HepG2 (cell line): ENCODE measurements around the gene C11orf54. TPM values are rescaled to one million over a fixed set of nuclear protein-coding genes. Genes with fewer than 3 reads are reported as not detected.
A peak's percentile ranks its signal among the peaks of the same experiment; 100 is the strongest.

Experiments used
- ARNT ChIP-seq: fragments of 450-650 bp; IDR thresholded peaks from 2 replicates; pipeline ENCODE4 v1.6.1; 2017
- ELF3 ChIP-seq: IDR thresholded peaks from 2 replicates; pipeline ENCODE4 v1.6.1; 2016; ENCODE audit warnings: missing genetic modification reagents, missing compliant biosample characterization
- ETV5 ChIP-seq: IDR thresholded peaks from 2 replicates; pipeline ENCODE4 v1.6.1; 2018; ENCODE audit warnings: missing biosample characterization, missing genetic modification reagents, inconsistent platforms, borderline replicate concordance
- FOXO1 ChIP-seq: sonication (generic); formaldehyde crosslinking; IDR thresholded peaks from 2 replicates; pipeline ENCODE4 v1.4.0; 2020; ENCODE audit warnings: missing genetic modification reagents
- NCOA5 ChIP-seq: sonication (generic); formaldehyde crosslinking; IDR thresholded peaks from 2 replicates; pipeline ENCODE4 v1.4.0; 2020; ENCODE audit warnings: missing genetic modification reagents
- NFIC ChIP-seq: IDR thresholded peaks from 2 replicates; pipeline ENCODE4 v1.6.1; 2012; ENCODE audit warnings: mild to moderate bottlenecking, low read length, inconsistent platforms
- PATZ1 ChIP-seq: sonication (generic); formaldehyde crosslinking; IDR thresholded peaks from 2 replicates; pipeline ENCODE4 v1.4.0; 2020; ENCODE audit warnings: missing genetic modification reagents
- SAP130 ChIP-seq: IDR thresholded peaks from 2 replicates; pipeline ENCODE4 v1.6.1; 2016; ENCODE audit warnings: low read depth
- SOX6 ChIP-seq, 2 experiments: fragments of 450-650 bp in 1 of 2; sonication (generic) in 1 of 2; formaldehyde crosslinking in 1 of 2; IDR thresholded peaks; 2 replicates each; pipeline versions ENCODE4 v1.4.0 to v1.6.1; 2017 to 2020; ENCODE audit warnings: antibody characterized with exemption in 1 of 2, mild to moderate bottlenecking in 1 of 2, missing genetic modification reagents in 1 of 2
- SP4 ChIP-seq: sonication (generic); formaldehyde crosslinking; IDR thresholded peaks from 2 replicates; pipeline ENCODE4 v1.8.1; 2023; ENCODE audit warnings: mild to moderate bottlenecking, missing genetic modification reagents
- SRSF1 ChIP-seq: fragments of 200-400 bp; formaldehyde crosslinking; optimal IDR thresholded peaks from 2 replicates; pipeline ENCODE3; 2017; ENCODE audit warnings: mild to moderate bottlenecking, low read depth, low read length, moderate library complexity
- TARDBP ChIP-seq: sonication (generic); formaldehyde crosslinking; IDR thresholded peaks from 2 replicates; pipeline ENCODE4 v1.8.0; 2022; ENCODE audit warnings: mild to moderate bottlenecking, missing genetic modification reagents
- TOE1 ChIP-seq: sonication (generic); formaldehyde crosslinking; IDR thresholded peaks from 2 replicates; pipeline ENCODE4 v1.4.0; 2020; ENCODE audit warnings: mild to moderate bottlenecking, missing genetic modification reagents
- YY1 ChIP-seq: IDR thresholded peaks from 2 replicates; pipeline ENCODE4 v1.6.1; 2011; ENCODE audit warnings: low read length, low read depth, moderate library complexity, mild to moderate bottlenecking; ENCODE audit not compliant: insufficient read depth, insufficient replicate concordance
- ZNF138 ChIP-seq: sonication (generic); formaldehyde crosslinking; IDR thresholded peaks from 2 replicates; pipeline ENCODE4 v1.5.0; 2020; ENCODE audit warnings: mild to moderate bottlenecking, low read depth, missing genetic modification reagents
- ZNF253 ChIP-seq: sonication (generic); formaldehyde crosslinking; IDR thresholded peaks from 2 replicates; pipeline ENCODE4 v1.8.0; 2022; ENCODE audit warnings: mild to moderate bottlenecking, missing genetic modification reagents, borderline replicate concordance
- ZNF276 ChIP-seq: sonication (generic); formaldehyde crosslinking; IDR thresholded peaks from 2 replicates; pipeline ENCODE4 v1.4.0; 2020; ENCODE audit warnings: mild to moderate bottlenecking, low read depth, missing genetic modification reagents
- ZNF335 ChIP-seq: sonication (generic); formaldehyde crosslinking; IDR thresholded peaks from 2 replicates; pipeline ENCODE4 v1.4.0; 2020; ENCODE audit warnings: missing genetic modification reagents
- ZNF362 ChIP-seq: sonication (generic); formaldehyde crosslinking; IDR thresholded peaks from 2 replicates; pipeline ENCODE4 v1.4.0; 2020; ENCODE audit warnings: missing genetic modification reagents, mild to moderate bottlenecking, borderline replicate concordance
- ZNF430 ChIP-seq: sonication (generic); formaldehyde crosslinking; IDR thresholded peaks from 2 replicates; pipeline ENCODE4 v1.9.0; 2021; ENCODE audit warnings: mild to moderate bottlenecking, missing genetic modification reagents
- polyA plus RNA-seq, 8 experiments: library from polyadenylated mRNA; depleted of rRNA in 3 of 8; stranded (reverse) in 7 of 8; unstranded in 1 of 8; fragments of >200 nt; fragmentation: Illumina TruSeq in 4 of 8; extraction: Trizol in 4 of 8; gene quantifications; 2 replicates each; pipeline versions ENCODE4 v1.2.1 to v1.2.3, GENCODE V29; 2011 to 2016; ENCODE audit warnings: low read depth in 4 of 8, missing spikeins in 1 of 8, mixed read lengths in 1 of 8; ENCODE audit not compliant: insufficient read depth in 1 of 8
- total RNA-seq, 5 experiments: library from RNA; depleted of rRNA; stranded (reverse); fragments of >200 nt; fragmentation: Illumina TruSeq; extraction: Trizol; gene quantifications; 2 replicates each; pipeline ENCODE4 v1.2.3, GENCODE V29; 2016; ENCODE audit warnings: low read depth in 1 of 5
- TF ChIP-seq, protein P1 (sequence below): sonication (generic); formaldehyde crosslinking; IDR thresholded peaks from 2 replicates; pipeline ENCODE4 v1.4.0; 2020; ENCODE audit warnings: low read depth, missing genetic modification reagents

The C11orf54 gene
- total and polyA plus RNA-seq, 2 of the 13 experiments (the other 11 are each of a cell fraction or from before 2014, with no cell fraction given): 42.7 to 50.1 TPM

DNA sequence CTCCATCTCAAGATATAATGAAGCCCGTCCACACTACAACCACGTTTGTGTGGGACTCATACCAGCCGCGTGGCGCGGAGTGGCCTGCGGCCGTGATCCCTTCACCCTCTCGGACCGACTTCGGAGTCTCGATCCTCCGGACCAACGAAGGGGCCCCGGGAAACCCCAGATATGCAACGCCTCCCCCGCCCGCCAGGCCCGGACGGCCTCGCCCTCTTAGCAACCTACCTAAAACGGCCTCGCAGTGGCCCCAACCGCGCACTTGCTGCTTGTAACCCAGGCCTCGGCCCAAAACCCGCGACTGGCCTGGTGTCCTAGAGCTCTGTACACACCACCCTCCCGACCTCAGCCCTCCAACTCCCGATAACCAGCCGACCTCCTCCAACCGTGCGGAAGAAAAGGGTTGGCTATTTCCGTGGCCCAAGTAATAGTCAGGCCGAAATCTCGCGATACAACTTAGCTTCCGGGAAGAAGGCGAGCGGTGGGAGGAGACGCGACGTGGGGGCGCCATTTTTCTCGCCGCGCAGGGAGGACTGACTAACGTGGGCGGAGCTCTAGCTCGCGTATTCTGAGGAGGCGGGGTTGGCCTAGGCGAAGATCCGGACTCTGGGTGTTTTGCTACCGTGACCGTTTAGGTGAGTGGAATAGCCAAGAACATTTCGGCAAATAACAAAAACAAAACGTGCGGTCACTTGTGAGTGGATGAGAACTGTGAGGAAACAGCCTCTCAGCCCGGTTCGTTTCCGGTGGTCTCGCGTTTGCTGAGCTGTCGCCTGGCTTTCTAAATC is at the start of gene C11orf54, which contains the start of gene TAF1D (continued):
- TF ChIP-seq, protein P1, sequence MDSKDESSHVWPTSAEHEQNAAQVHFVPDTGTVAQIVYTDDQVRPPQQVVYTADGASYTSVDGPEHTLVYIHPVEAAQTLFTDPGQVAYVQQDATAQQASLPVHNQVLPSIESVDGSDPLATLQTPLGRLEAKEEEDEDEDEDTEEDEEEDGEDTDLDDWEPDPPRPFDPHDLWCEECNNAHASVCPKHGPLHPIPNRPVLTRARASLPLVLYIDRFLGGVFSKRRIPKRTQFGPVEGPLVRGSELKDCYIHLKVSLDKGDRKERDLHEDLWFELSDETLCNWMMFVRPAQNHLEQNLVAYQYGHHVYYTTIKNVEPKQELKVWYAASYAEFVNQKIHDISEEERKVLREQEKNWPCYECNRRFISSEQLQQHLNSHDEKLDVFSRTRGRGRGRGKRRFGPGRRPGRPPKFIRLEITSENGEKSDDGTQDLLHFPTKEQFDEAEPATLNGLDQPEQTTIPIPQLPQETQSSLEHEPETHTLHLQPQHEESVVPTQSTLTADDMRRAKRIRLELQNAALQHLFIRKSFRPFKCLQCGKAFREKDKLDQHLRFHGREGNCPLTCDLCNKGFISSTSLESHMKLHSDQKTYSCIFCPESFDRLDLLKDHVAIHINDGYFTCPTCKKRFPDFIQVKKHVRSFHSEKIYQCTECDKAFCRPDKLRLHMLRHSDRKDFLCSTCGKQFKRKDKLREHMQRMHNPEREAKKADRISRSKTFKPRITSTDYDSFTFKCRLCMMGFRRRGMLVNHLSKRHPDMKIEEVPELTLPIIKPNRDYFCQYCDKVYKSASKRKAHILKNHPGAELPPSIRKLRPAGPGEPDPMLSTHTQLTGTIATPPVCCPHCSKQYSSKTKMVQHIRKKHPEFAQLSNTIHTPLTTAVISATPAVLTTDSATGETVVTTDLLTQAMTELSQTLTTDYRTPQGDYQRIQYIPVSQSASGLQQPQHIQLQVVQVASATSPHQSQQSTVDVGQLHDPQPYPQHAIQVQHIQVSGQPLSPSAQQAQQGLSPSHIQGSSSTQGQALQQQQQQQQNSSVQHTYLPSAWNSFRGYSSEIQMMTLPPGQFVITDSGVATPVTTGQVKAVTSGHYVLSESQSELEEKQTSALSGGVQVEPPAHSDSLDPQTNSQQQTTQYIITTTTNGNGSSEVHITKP (CRISPR knock-in tag): peak; percentile 67
- TF ChIP-seq SAP130 (CRISPR knock-in tag): peak; percentile 87
- peak; percentile 58 for TF ChIP-seq TARDBP (CRISPR knock-in tag)
- peak; percentile 95 for TF ChIP-seq YY1
- TF ChIP-seq SRSF1: peak; percentile 94
- peak; percentile 84; the same call in 1 of the 2 replicates for TF ChIP-seq ZNF138
- peak; percentile 65 for TF ChIP-seq TOE1 (CRISPR knock-in tag)
- TF ChIP-seq ZNF362 (CRISPR knock-in tag): no peak
- TF ChIP-seq ZNF430 (CRISPR knock-in tag): peak; percentile 86; the same call in 1 of the 2 replicates
- TF ChIP-seq FOXO1: peak; percentile 76
- TF ChIP-seq PATZ1: peak; percentile 71
- TF ChIP-seq ARNT: no peak
- TF ChIP-seq ZNF253 (CRISPR knock-in tag): no peak
- peak; percentile 93 for TF ChIP-seq ELF3 (CRISPR knock-in tag)
- TF ChIP-seq NFIC: 0 out of 2 replicates have a peak, but pooled peaks have one; percentile 7
- TF ChIP-seq ETV5 (CRISPR knock-in tag): peak; percentile 70
- TF ChIP-seq ZNF335 (CRISPR knock-in tag): peak; percentile 47; the same call in 1 of the 2 replicates
- 0 out of 2 replicates have a peak, but pooled peaks have one; percentile 76 for TF ChIP-seq SP4 (CRISPR knock-in tag)
- TF ChIP-seq NCOA5 (CRISPR knock-in tag): no peak
- no peak for TF ChIP-seq ZNF276 (CRISPR knock-in tag)
- no peak for TF ChIP-seq SOX6 (IDR thresholded peaks at IDR 0.05)
- TF ChIP-seq SOX6 (CRISPR knock-in tag; IDR thresholded peaks at IDR 0.05): no peak
